NOMO-1 (cell line): ENCODE measurements around the gene CXCL12.

Source experiments
- DNase-seq, 2 experiments: peaks; one replicate each; lab custom pipeline; 2025; ENCODE audit not compliant: unreplicated experiment in 2 of 2; lab: John Stamatoyannopoulos, UW

Gene CXCL12

GRCh38 chr10:44399659-44400451, 15.0 kb upstream of the CXCL12 start:
- DNase-seq = no peak

GRCh38 chr10:44398747-44399658, 14.1 kb upstream of the CXCL12 start:
- no peak for DNase-seq

GRCh38 chr10:44398271-44398670, 13.4 kb upstream of the CXCL12 start:
- no peak for DNase-seq

GRCh38 chr10:44397476-44398225, 12.8 kb upstream of the CXCL12 start:
- DNase-seq = no peak

GRCh38 chr10:44396671-44397191, 11.8 kb upstream of the CXCL12 start:
- no peak for DNase-seq

- DNase-seq = no peak
Observed at GRCh38 chr10:44395902-44396670, 11.2 kb upstream of the CXCL12 start.

GRCh38 chr10:44395396-44395795, 10.5 kb upstream of the CXCL12 start:
- no peak for DNase-seq

- no peak for DNase-seq
Observed at GRCh38 chr10:44394696-44395381, 9.9 kb upstream of the CXCL12 start.

- no peak for DNase-seq
Observed at GRCh38 chr10:44393834-44394547, 9.1 kb upstream of the CXCL12 start.

GRCh38 chr10:44393051-44393630, 8.2 kb upstream of the CXCL12 start:
- no peak for DNase-seq

GRCh38 chr10:44392420-44392819, 7.5 kb upstream of the CXCL12 start:
- no peak for DNase-seq

- DNase-seq = no peak
Observed at GRCh38 chr10:44391981-44392380, 7.1 kb upstream of the CXCL12 start.

GRCh38 chr10:44390585-44391072, 5.7 kb upstream of the CXCL12 start:
- DNase-seq = no peak

- DNase-seq = no peak
Observed at GRCh38 chr10:44389556-44389955, 4.7 kb upstream of the CXCL12 start.

- DNase-seq = no peak
Observed at GRCh38 chr10:44389150-44389549, 4.3 kb upstream of the CXCL12 start.

- no peak for DNase-seq
Observed at GRCh38 chr10:44388641-44389040, 3.7 kb upstream of the CXCL12 start.

- DNase-seq = no peak
Observed at GRCh38 chr10:44387853-44388251, 3.0 kb upstream of the CXCL12 start.

- DNase-seq = peak in 1 of 2 experiments; percentile 6
Observed at GRCh38 chr10:44386546-44387052, 1.7 kb upstream of the CXCL12 start.
